Endothelial cell of umbilical vein (primary cell): ENCODE measurements around the gene CORO7. TPM values are rescaled to one million over a fixed set of nuclear protein-coding genes. Genes with fewer than 3 reads are reported as not detected.

Experiments used
- BruUV-seq: library from RNA; stranded (reverse); fragments of 400-500 nt; replicated peaks from 2 replicates; lab custom pipeline; 2021; lab: Mats Ljungman, UMichigan
- CTCF ChIA-PET: fragments of 300-600, 350-600 bp; sonication (Branson Sonifier 250); formaldehyde crosslinking; loops from one replicate; lab custom pipeline; 2021; ENCODE audit warnings: antibody characterized with exemption, inconsistent platforms; lab: Charles Lee
- POLR2A ChIA-PET: fragments of 300-600, 350-600 bp; sonication (Branson Sonifier 250); formaldehyde crosslinking; loops from one replicate; lab custom pipeline; 2021; ENCODE audit warnings: antibody characterized with exemption, inconsistent platforms; lab: Charles Lee
- DNase-seq: peaks from one replicate; pipeline ENCODE4 v3.0.0-alpha.2; 2011; ENCODE audit warnings: low read depth, low spot score
- FAIRE-seq: peaks from 2 replicates; lab custom pipeline; 2011; peaks lifted over from hg19 to GRCh38; lab: Jason Lieb, UNC
- H2AFZ ChIP-seq: 2 replicates; pipeline ENCODE4 v1.6.0; 2012; ENCODE audit warnings: low read depth, low read length, control low read depth, inconsistent platforms
- H3K27ac ChIP-seq: 2 replicates; pipeline ENCODE4 v1.5.1; 2011; ENCODE audit warnings: low read depth, mild to moderate bottlenecking, control low read depth, low read length, moderate library complexity; ENCODE audit not compliant: insufficient read depth
- H3K27me3 ChIP-seq, 2 experiments: 2 replicates each; pipeline versions ENCODE4 v1.6.0 to v1.6.1; 2011; ENCODE audit warnings: low read length in 2 of 2, mixed read lengths in 1 of 2; ENCODE audit not compliant: control insufficient read depth in 2 of 2, insufficient read depth in 2 of 2
- H3K36me3 ChIP-seq, 2 experiments: 2 replicates in 1 of 2; 3 replicates in 1 of 2; pipeline ENCODE4 v1.5.1; 2011; ENCODE audit warnings: low read length in 2 of 2, mild to moderate bottlenecking in 1 of 2, moderate library complexity in 1 of 2; ENCODE audit not compliant: control insufficient read depth in 2 of 2, insufficient read depth in 2 of 2; ENCODE audit errors: extremely low read depth in 1 of 2
- H3K4me1 ChIP-seq: 3 replicates; pipeline ENCODE4 v1.5.1; 2011; ENCODE audit warnings: mild to moderate bottlenecking, low read length; ENCODE audit not compliant: control insufficient read depth, insufficient read depth; ENCODE audit errors: extremely low read depth
- H3K4me2 ChIP-seq: 2 replicates; pipeline ENCODE4 v1.6.1; 2011; ENCODE audit warnings: low read length, control low read depth, mixed read lengths; ENCODE audit not compliant: insufficient read depth
- H3K4me3 ChIP-seq, 3 experiments: fragments of 200-600 bp in 1 of 3; sonication (generic), shearing (Covaris generic) in 1 of 3; replicated peaks in 1 of 3; 2 replicates each; pipeline ENCODE4 v1.5.1; 2011 to 2016; ENCODE audit warnings: control low read depth in 3 of 3, low read length in 3 of 3, mild to moderate bottlenecking in 2 of 3, inconsistent platforms in 1 of 3, low read depth in 1 of 3, moderate library complexity in 1 of 3; ENCODE audit not compliant: insufficient read depth in 1 of 3
- H3K79me2 ChIP-seq: 2 replicates; pipeline ENCODE4 v1.6.0; 2012; ENCODE audit warnings: low read length, inconsistent platforms; ENCODE audit not compliant: control insufficient read depth, insufficient read depth
- H3K9ac ChIP-seq: replicated peaks from 2 replicates; pipeline ENCODE3; 2011; ENCODE audit warnings: low read length, control low read depth; ENCODE audit not compliant: insufficient read depth; ENCODE audit errors: extremely low read depth
- H3K9me1 ChIP-seq: replicated peaks from 3 replicates; pipeline ENCODE4 v1.6.0; 2011; ENCODE audit warnings: mild to moderate bottlenecking, low read length; ENCODE audit not compliant: control insufficient read depth, insufficient read depth; ENCODE audit errors: extremely low read depth
- H3K9me3 ChIP-seq: replicated peaks from 2 replicates; pipeline ENCODE4 v1.5.1; 2012; ENCODE audit warnings: low read length, inconsistent platforms; ENCODE audit not compliant: control insufficient read depth, insufficient read depth
- H4K20me1 ChIP-seq: replicated peaks from 2 replicates; pipeline ENCODE3; 2011; ENCODE audit warnings: mild to moderate bottlenecking, low read length; ENCODE audit not compliant: control insufficient read depth, insufficient read depth; ENCODE audit errors: extremely low read depth
- EZH2 ChIP-seq: IDR thresholded peaks from 2 replicates; pipeline ENCODE4 v1.6.1; 2012; ENCODE audit warnings: borderline replicate concordance, low read depth, mild to moderate bottlenecking, moderate library complexity, low read length, inconsistent platforms; ENCODE audit not compliant: severe bottlenecking
- FOS ChIP-seq: IDR thresholded peaks from 2 replicates; pipeline ENCODE4 v1.6.1; 2011; ENCODE audit warnings: mild to moderate bottlenecking, low read length, moderate library complexity, borderline replicate concordance; ENCODE audit not compliant: insufficient read depth
- JUN ChIP-seq: IDR thresholded peaks from 2 replicates; pipeline ENCODE4 v1.6.1; 2011; ENCODE audit warnings: borderline replicate concordance, low read depth; ENCODE audit not compliant: insufficient read length, insufficient read depth
- POLR2A ChIP-seq: IDR thresholded peaks from 2 replicates; pipeline ENCODE4 v1.6.1; 2012; ENCODE audit warnings: low read depth, mild to moderate bottlenecking, control low read depth, low read length
- POLR2AphosphoS5 ChIP-seq: IDR thresholded peaks from 2 replicates; pipeline ENCODE4 v1.6.1; 2012; ENCODE audit warnings: low read depth, mild to moderate bottlenecking, control low read depth, low read length, moderate library complexity; ENCODE audit not compliant: insufficient read depth
- dilution Hi-C: fragments of 300-500 bp; cut with MboI; formaldehyde crosslinking; loops from one replicate; pipeline ENCODE4 v1.15.0; 2019; ENCODE audit warnings: low sequenced_read_pairs; ENCODE audit not compliant: extremely low pct_ligation_motif_present
- intact Hi-C: fragments of 100-400 bp; cut with micrococcal nuclease; formaldehyde crosslinking; loops from one replicate; pipeline ENCODE4 v1.10.0; 2022
- polyA plus RNA-seq, 4 experiments: library from polyadenylated mRNA; depleted of rRNA in 3 of 4; stranded (reverse) in 3 of 4; unstranded in 1 of 4; fragments of >200 nt; gene quantifications; 2 replicates each; pipeline versions ENCODE4 v1.2.1 to v1.2.3, GENCODE V29; 2011 to 2012; ENCODE audit warnings: missing spikeins in 1 of 4
- total RNA-seq: library from RNA; stranded (reverse); gene quantifications from 2 replicates; pipeline ENCODE4 v1.2.3, GENCODE V29; 2021
- TF ChIP-seq, protein P1 (sequence below), 2 donors: IDR thresholded peaks; 1 replicate in 1 of 2; 2 replicates in 1 of 2; pipeline ENCODE4 v1.5.1; 2011; ENCODE audit warnings: low read length in 2 of 2, mild to moderate bottlenecking in 2 of 2, moderate library complexity in 2 of 2, control low read depth in 1 of 2, inconsistent platforms in 1 of 2, low read depth in 1 of 2; ENCODE audit not compliant: insufficient read depth in 1 of 2; ENCODE audit errors: extremely low read depth in 1 of 2

Gene CORO7
- total and polyA plus RNA-seq, 2 donors (not counting 3 experiments of a cell fraction or from before 2014, with no cell fraction given) = 42.5 to 72.3 TPM

GRCh38 chr16:4370151-4370550 is 46.2 kb downstream of the CORO7 start:
- POLR2A ChIA-PET = interaction anchor here (0.6 kb wide), 1 partner anchor 64 kb away, joined by 4 read pairs; no protein-coding TSS in a partner anchor
- TF ChIP-seq, protein P1, sequence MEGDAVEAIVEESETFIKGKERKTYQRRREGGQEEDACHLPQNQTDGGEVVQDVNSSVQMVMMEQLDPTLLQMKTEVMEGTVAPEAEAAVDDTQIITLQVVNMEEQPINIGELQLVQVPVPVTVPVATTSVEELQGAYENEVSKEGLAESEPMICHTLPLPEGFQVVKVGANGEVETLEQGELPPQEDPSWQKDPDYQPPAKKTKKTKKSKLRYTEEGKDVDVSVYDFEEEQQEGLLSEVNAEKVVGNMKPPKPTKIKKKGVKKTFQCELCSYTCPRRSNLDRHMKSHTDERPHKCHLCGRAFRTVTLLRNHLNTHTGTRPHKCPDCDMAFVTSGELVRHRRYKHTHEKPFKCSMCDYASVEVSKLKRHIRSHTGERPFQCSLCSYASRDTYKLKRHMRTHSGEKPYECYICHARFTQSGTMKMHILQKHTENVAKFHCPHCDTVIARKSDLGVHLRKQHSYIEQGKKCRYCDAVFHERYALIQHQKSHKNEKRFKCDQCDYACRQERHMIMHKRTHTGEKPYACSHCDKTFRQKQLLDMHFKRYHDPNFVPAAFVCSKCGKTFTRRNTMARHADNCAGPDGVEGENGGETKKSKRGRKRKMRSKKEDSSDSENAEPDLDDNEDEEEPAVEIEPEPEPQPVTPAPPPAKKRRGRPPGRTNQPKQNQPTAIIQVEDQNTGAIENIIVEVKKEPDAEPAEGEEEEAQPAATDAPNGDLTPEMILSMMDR (IDR thresholded peaks at IDR 0.05; ENCODE audit: extremely low read depth in 1 of 2, insufficient read depth in 1 of 2, low read depth in 1 of 2, low read length in 2 of 2) = no peak
- no peak for TF ChIP-seq POLR2AphosphoS5
- TF ChIP-seq FOS = no peak
- no peak for TF ChIP-seq POLR2A
- TF ChIP-seq JUN = no peak
- no peak for TF ChIP-seq EZH2
- CTCF ChIA-PET = interaction anchor here (1.0 to 2.5 kb wide), 5 partner anchors 8 to 34 kb away, joined by 3 to 18 read pairs (median 4); no protein-coding TSS in a partner anchor
- no peak overlapping the region for H3K27ac ChIP-seq
- H3K4me3 ChIP-seq = no peak overlapping the region
- intact Hi-C loops (no loop called here), dilution Hi-C loops (no loop called here)
- no peaks in the 10 kb centered on the region for H3K9me1 ChIP-seq
- no peaks in the 10 kb centered on the region for H4K20me1 ChIP-seq
- H3K79me2 ChIP-seq = no peaks in the 10 kb centered on the region
- peaks cover 6% of the 10 kb centered on the region for H3K4me1 ChIP-seq
- FAIRE-seq = no peak
- no TSS peak for BruUV-seq
- no peaks in the 10 kb centered on the region for H3K27me3 ChIP-seq
- peaks cover 0 to 3% of the 10 kb centered on the region in 2 experiments for H3K36me3 ChIP-seq
- no peaks in the 10 kb centered on the region for H3K9me3 ChIP-seq
- DNase-seq = no peak
- no peak overlapping the region for H3K9ac ChIP-seq
- H2AFZ ChIP-seq = no peak overlapping the region
- no peak overlapping the region for H3K4me2 ChIP-seq
